Activated CD8-positive, alpha-beta memory T cell treated with anti-CD3 and anti-CD28 coated beads for 4 hours (primary cell): ENCODE data around the gene RPRD1B.

Experiments used
- DNase-seq, 2 donors: peaks; one replicate each; pipeline ENCODE4 v3.0.0-alpha.2; 2020; ENCODE audit warnings: low read depth in 2 of 2

Gene RPRD1B, protein sequence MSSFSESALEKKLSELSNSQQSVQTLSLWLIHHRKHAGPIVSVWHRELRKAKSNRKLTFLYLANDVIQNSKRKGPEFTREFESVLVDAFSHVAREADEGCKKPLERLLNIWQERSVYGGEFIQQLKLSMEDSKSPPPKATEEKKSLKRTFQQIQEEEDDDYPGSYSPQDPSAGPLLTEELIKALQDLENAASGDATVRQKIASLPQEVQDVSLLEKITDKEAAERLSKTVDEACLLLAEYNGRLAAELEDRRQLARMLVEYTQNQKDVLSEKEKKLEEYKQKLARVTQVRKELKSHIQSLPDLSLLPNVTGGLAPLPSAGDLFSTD

DNA sequence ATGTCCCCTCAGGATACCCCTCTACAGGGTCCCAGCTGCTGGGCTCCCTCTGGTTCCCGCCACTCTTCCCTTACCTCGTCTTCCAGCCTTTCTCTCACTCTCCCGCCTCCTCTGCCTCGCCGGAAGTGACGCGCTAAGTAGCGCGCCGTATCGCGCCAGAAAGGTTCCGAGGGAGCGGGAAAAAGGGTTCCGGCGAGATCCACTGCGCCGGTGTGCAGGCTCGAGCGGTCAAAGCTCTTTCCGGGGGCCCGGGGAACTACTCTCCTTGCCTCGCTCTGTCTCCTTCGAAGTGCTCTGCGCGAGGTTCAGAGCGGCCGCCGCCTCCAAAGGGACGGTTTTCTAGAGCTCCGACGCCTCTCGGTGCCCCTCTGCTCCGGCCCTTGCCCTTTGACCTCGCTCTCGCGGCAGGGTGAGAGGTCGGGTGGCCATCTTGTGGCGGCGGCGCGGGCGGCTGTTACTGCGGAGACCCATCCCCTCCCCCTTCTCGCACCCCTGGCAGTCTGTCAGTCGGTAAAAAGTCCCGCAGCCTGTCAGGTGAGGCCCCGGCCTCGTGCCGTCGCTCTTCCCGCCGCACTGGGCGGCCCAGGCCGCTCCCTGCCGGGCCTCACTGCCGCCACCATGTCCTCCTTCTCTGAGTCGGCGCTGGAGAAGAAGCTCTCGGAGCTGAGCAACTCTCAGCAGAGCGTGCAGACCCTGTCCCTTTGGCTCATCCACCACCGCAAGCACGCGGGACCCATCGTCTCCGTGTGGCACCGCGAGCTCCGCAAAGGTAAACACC is at the start of gene RPRD1B, which contains the start of gene TTI1:
Gene RPRD1B, plus strand, starts transcription at position 417 of the 778 bp plus-strand sequence. Its CDS starts 202 bp downstream, at position 619.
Gene TTI1, minus strand, starts transcription at position 127 of the 778 bp plus-strand sequence. CDS start 19,640 bp downstream, outside the sequence.
- DNase-seq = peak; percentile 76 to 82

DNA sequence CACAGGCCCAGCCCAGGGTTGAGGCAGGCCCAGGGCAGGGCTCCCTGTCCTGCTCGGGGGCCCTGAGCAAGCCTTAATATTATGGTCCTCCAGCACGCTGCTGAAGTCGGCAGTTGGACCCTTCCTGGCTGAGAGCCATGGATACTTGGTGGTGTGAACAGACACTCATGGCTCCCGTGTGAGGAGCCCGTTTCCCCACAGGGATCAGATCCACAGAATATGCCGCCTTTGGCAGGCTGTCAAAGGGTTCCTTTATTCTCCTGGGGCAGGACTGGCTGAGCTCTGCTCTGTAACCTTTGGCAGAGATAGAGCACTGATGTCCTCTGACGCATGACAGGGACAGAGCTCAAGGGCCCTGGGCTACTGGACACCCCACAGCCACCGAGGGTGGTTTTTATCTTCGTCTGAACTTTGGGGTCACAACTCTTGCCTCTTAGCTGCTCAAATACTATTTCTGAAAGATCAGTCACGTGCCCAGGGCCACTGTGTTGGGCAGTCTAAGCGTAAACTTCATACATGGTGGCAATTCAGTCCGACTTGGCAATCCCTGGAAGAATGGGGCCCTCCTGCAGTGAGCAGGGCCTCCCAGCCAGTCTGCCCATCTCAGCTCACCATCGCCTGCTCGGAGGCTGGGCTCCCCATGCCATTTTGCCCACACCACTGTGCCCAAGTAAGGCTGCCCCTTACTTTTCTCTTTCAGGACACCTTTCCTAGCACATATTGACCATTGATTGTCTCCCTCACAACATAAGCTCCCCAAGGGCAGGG is 49.3 kb upstream of the RPRD1B start:
- no peak for DNase-seq

DNA sequence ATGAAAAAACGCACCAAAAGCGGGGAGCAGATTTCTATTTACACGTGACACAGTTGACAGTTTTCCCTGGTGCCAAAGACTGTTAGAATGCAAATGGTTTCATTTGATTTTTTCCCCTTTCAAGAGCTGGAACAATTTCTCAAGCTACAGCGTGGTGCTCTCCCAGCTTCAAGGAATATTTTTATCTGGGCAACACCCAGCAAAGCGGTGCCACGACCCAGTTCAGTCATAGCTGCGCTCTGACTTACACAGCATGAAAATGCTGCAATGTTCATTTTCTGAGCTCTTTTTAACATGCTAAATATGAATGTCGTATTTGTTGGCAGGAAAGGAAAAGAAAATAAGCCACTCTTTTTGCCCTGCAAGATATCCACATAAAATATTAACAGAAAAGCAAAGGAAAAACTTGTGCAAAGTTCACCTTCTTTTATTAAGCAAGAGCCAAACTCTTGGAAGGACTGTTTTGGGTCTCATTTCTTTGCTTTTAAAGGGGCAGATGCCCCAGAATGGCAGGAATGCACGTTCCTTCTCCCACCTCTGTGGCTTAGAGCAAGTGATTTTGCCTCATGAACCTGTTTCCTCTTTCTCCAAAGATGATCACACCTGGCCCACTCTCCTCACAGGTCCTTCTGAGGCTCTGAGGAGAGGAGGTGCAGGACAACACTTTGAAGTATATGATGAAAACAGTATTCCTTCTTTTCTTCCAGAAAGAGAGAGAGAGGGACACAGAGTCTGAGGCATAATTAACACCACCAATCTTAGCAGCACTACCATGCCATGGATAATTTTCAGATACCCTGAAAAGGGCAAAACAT is 47.3 kb upstream of the RPRD1B start:
- DNase-seq = no peak

DNA sequence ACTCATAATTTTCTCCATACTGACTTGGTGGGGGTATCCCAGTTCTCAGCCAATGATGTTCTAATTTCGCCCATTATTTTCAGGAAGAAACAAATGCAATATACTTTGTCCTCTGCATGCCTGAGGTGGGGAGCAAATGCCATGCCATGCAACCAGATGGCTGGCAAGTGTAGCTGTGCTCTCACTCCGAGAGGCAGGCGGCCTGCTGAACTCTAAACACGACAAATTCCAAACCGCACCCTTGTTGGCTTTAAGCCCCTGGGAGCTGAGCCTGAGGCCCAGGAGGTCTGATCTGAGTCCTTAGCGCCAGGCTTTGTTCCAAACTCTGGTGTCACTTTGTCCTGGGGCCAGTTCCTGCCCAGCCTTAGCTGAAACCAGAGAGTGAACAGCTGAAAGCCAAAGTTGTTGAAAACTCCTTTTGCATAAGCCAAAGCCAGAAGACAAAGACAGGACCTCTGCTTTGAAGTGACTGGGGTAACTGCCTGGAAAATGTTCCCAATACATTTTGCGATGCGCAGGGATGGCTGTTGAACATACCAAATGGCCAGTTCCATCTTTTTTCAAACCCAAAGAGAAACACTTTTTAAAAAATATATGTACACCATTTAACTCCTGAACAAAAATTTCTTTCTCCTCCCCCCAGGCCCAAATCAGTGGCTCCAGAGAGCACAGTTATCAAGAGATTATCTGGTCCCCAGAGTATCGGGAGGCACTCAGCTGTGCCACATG is 46.5 kb upstream of the RPRD1B start:
- DNase-seq = no peak

DNA sequence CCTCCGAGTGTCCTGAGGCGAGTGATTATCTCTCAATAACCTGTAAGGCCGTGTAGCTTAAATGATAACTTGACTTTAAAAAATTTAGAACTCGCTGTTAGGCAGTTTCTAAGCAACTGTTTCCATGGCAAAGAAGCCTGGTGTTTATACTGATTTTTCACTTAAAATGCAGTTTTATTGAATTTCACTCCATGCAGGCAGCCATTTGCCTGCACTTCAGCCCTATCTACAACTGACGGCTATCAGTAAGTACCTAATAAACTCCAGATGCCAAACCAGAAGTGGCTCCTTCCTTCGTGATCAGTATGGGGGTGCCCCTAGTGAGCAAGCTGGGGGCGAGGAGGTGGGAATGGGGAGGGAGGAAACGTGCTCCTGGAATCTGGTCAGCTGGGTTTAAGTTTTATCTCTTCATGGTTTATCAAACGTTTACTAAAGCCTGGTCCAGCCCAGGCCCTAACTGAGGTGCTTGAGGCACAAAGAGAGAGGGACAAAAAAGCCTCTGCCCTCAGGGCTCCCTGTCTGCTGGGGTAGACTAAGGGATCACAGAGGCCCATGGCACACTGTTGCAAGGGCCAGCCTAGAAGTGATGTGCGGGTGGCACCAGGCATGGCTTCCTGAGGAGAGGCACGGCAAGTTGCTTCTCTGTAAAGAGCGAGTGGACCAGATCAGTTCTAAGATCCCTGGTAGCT is 45.8 kb upstream of the RPRD1B start:
- DNase-seq = no peak

DNA sequence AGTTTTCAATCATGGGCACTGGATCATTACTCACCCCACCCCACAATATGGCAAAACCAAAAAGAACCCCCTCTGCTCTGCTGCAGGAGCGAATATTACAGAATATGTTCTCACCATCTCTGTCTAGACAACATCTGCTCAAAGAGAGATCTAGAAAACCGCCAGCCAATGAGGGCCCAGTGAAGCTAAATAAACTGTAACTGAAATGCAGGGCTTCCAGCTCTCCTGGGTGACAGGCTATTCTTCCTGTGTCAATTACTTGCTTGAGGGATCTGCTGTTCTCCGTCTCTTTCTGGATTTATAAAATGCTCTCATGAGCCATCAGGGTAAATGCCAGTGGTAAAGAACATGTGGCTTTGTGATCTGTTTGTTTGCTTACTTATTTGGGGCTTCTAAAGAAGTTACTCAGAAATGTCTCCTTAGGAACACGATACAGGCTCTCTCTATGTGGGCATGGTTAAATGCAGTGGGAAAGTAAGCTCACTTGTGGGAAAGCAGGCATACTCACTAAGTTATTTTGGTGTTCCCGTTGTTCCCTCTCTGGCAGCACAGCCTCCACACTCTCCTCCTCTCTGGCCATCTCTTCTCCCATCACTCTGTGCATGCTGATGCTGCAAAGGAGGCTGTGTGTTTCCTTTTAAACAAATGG is 45.1 kb upstream of the RPRD1B start:
- no peak for DNase-seq

DNA sequence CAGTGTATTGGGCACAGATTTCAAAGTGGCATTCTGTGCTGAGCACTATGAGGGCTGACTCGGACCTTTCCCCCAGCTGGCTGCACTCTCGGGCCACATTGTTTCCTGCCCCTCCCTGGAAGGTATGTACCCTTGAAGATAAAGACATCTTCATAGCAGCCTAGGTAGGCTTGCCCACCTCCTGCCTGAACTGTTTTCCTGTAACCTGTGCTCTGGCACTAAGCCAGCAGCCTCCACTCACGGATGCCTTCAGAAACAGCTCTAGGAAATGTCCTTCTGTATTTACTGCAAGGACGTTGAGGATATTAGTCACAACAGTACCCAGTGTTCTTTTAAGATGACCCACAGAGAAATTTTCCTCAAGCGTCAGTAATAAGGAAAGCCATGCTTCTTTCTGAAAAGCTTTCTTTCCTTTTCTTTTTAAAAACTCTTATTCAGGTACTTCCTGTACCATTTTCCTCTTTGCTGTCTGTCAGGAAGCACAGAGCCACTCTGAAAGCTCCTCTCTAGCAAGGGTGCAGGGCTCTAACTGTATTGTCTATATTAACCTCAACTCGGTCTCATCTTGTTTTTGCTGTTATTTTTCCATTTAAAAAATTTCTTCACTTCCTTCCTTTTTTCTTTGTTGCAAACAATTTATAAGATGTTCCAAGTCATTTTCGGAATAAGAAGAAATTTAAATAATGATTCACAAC is 43.8 kb upstream of the RPRD1B start:
- no peak for DNase-seq

DNA sequence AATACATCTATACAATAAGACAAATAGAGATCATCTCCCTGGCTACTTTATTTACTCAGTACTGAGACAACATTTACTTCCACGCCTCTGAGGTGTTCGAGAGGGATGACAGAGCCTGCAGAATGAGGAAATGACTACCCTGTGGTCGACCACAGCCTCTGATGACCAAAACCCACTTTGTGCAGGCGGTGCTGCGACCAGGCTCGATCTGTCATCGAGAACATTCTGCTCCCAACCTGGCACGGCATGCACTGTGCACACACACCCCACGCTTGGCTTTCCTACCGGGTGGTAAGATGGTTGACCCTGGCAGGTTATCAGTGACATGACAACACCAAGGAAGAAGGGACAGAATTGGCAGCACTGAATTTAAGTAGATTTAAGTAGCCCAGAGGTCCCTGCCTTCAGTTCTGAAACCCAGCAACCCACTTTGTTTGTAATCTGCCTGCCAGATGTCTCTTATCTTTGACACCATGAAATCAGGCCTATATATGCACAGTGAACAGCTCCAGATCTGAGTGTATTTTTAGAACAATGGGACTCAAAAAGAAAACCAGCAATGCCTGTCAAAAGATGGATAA is 42.9 kb upstream of the RPRD1B start:
- DNase-seq = peak; percentile 29 to 36

DNA sequence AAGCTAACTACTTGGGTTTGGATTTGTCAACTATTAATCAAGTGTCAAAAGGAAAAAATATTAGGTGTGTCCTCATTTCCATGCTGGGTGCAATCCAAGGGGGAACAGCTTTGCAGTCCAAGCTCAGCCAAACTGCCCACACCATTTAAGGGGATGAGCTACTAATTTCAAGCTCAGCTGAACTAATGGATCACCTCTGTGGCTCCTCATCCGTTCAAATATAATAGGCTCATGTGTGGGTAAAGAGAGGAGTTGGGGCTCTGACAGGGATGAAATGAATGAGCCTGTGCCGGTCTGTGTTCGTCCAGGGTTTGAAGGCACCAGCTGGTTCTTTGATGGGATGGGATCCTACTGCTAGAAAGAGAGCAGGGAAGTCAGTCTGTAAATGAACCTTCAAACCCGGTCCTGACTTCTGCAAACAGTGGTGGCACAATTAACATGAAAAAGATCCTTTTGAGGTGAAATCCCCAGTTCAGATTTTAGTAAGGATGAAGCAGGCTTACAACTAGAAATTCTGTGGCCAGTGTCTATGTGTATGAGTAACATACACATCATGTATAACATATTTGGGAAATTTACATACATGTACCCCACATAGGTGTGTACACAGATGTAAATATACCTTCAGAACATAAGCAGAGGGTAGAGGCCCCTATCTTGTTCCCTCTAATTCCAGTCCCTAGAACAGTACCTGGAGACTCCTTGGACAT is 42.2 kb upstream of the RPRD1B start:
- DNase-seq = no peak

DNA sequence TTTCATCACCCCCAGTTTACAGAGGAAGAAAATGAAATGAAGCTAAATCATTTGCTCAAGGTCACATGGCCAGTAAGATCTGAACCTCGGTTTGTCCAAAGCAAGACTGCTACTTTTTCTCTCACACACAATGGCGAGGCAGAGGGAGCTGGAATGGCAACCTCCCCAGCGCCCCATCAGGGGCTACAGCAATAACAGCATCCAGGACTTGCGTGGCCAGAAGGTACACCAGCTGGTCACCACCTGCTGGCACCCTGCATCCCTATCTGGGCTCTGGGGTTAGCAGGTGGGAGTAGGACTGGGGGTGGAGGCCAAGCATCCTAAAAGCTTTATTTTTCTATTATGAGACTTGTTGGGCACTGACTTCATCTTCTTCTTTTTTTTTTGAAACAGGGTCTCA is 41.6 kb upstream of the RPRD1B start:
- DNase-seq = no peak

DNA sequence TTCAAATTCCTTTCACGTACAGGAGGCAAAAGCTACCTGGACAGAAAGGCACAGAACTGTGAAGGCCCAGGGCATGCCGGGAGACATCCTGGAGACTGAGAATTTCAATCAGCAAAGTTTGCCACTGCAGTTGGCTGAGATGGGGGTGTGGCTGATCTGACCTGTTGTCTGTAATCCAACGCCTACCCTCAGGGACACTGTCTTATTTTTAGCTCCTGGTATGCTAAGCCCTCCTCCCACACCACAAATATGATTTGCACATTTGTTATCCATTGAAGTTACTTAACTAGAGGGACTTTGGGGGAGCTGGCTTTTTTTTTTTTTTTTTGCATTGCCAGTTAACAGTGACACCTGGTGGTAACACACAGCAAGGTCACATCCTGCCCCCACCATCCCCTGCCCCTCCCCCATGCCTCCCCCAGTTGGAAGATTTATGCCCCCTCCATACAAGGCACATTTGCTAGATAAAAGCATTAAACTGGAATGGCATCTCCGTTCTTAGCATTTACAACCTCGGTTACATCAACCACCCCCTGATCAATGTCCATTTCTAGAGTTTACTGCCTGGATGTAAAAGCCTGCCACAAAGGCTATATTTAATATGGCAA is 40.6 kb upstream of the RPRD1B start:
- no peak for DNase-seq

DNA sequence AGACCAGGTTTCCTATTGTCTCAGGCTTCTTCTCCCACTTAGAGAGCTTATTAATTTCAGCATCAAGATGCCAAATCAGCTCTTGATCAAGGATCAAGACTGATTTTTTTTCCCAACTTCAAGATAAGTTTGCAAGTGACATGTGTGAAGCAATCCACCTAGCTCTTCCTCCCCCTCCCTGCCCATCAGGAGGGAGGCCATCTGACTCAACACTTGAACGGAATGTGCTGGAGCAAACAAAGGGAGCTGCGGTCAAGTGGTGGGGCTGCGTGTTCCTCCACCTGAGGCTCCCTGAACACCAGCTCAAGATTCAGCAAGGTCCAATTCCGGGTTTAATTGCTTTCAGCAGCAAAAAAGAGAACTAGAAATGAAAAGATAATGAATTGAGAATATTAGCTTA is 39.0 kb upstream of the RPRD1B start:
- no peak for DNase-seq

DNA sequence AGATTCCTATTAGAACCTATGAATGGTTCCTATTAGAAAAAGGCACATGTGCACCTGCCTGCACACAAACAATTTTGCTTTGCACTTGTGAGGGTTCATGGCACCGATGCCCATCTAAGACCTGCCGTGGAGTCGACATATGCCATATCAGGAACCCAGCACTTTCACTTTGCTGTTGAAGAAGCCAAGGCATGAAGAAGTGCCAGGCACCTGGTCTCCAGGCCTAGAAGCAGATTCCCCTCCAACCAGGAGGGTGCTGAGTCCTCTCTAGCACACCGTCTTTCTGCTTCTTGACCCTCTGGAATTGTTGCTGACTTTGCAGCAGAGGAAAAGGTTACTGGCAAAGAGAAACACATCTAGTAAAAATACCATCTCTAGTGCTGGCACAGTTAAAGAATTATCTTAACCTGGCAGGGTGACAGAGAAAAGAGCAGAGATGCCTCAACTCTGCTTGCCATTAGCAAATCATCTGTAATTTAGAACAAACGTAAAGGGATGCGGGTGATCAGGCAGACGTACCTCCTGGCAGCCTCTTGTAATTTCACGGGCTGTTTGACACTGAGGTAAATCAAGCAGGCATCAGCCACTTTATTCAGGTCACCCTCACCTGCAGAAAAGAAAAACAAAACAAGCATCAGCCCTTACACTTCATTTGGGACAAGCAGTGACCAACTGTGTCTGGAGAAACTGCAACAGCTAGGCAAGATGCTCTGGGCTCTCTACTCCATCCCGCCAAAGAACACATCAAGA is 37.5 kb upstream of the RPRD1B start:
- DNase-seq = no peak

DNA sequence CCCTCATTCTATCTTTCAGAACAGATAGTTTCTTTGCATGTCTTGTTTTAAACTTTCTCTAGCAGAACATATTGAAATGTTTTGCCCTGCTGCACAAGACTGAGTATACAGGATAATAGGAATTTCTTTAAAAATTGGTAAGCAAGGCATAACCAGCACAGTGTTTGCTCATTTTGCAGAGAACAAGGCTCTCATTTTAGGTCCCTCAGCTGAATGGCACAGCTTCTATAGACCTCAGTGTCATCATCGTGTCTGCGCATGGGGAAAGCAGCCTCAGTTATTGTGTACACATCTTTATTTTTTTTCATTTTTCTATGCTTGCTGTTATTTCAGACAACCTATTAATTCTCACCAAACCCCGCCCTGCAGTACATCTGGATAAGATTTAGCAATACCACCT is 36.0 kb upstream of the RPRD1B start:
- DNase-seq = no peak

DNA sequence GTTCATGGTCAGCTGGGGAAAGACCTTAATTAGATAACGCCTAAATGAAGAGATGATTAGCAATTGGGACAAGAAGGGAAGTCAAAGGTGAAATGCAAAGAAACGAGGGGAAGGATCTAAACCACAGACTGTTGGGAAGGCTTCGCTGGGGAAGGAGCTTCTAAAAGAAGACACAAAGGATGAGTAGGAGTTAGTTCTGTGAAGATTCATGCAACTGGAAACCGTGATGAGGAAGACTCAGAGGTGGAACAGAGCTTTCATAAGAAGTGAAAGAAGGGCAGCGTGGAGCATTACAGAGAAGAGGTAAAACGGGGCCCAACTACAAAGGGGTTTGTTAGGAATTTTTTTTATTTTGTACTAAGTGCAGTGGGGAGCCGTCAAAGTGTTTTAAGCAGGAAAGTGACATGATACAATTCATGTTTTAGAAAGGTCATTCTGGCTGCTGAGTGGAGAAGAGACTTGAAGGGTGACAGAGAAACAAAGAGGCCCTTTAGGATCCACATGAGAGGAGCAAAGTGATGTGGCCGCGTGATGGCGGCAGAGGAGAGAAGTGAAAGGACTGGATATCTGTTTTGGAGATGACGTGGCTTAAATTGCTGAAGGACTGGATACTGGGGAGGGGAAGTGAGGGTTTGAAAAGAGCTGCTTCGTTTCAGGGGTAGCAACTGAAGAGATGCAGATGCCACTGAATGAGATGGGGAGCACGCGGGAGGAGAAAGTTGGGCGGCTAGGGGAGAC is 33.9 kb upstream of the RPRD1B start:
- DNase-seq = no peak

DNA sequence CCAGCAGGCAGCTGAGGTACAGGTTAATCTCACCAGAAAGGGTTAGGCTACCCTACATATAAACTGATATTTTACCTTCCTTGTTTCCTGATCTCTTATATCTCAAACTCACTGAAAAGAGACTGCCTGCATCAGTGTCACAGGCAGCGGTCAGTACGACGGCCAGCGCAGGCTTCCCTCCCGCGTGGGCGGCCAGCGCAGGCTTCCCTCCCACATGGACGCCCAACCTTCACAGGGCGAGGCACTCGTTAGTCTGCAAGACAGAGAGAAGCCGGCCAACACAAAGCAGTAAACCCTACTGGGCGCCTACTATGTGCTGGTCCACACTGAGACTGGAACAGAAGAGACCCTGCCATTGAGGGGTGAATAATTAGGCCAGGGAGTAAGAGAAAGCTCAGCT is 33.3 kb upstream of the RPRD1B start:
- no peak for DNase-seq
